Activated CD4-positive, alpha-beta T cell treated with anti-CD3 and anti-CD28 coated beads for 48 hours (primary cell): Measurements from ENCODE around the gene CCIN.
"Not testable (repeated sequence)": the region's sequence is repeated elsewhere in the genome, so short reads cannot be mapped to it uniquely, and the experiment has no call there.

Source experiments
- DNase-seq: peaks from one replicate; pipeline ENCODE4 v3.0.0-alpha.2; 2020

The CCIN gene

DNA sequence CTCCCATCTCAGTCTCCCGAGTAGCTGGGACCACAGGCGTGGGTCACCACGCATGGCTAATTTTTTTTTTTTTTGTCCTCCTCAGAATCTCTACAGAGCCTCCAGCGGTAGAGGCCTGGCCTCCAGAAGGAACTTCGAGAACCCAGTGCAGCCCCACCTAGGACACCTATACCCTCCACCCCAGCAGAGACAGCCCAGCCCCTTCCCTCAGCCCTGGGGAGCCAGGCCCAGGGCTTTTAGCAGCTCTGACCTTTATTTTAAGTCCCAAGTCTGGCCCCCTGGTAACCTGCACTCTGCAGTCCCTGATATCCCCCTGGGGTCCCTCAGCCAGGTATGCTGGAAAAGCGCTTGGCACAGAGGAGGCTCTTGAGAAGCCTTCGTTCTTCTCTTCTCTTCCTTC is 27.4 kb upstream of the CCIN start:
- no peak for DNase-seq

DNA sequence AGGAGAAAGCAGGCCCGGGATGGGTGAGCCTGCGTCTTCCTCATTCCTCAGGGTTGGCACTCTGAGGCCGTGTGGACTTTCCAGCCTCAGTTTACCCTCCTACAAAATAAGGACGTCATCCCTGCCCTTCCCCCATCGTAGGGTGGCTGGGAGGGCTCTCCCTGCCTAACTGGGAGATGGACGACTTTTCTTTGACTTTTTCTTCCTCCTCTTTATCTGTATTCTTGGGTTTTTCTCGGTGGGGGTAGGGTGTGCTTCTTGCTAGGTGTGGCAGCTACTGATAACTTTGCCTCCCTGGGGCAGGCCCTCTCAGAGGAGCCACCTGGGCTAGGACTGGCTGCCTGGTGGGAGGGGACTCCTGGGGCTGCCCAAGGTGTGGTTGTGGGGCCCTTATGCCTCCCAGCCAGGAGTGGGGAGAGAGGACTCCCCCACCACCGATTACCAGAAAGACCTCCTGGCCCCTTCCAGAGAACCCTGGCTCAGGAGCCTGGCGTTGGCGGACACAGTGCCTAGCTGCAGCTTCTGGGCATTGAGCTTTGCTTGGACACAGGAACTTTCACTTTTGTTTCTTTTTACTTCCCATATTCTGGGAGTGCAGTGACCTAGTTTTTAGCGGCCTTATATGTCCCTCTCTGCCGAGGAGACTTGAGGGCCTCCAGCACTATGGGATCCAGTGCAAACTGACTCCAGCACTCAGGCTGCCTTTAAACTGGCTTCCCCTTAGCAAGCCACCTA is 26.5 kb upstream of the CCIN start:
- no peak for DNase-seq

- no peak for DNase-seq
Observed at GRCh38 chr9:36143245-36143641, 25.9 kb upstream of the CCIN start.

GRCh38 chr9:36144309-36145232 is 24.6 kb upstream of the CCIN start:
- no peak for DNase-seq

- DNase-seq, result no peak
Observed at GRCh38 chr9:36145970-36146369, 23.2 kb upstream of the CCIN start.

GRCh38 chr9:36146651-36147050 is 22.5 kb upstream of the CCIN start:
- DNase-seq, result no peak

GRCh38 chr9:36147441-36148175 is 21.6 kb upstream of the CCIN start:
- DNase-seq, result no peak

DNA sequence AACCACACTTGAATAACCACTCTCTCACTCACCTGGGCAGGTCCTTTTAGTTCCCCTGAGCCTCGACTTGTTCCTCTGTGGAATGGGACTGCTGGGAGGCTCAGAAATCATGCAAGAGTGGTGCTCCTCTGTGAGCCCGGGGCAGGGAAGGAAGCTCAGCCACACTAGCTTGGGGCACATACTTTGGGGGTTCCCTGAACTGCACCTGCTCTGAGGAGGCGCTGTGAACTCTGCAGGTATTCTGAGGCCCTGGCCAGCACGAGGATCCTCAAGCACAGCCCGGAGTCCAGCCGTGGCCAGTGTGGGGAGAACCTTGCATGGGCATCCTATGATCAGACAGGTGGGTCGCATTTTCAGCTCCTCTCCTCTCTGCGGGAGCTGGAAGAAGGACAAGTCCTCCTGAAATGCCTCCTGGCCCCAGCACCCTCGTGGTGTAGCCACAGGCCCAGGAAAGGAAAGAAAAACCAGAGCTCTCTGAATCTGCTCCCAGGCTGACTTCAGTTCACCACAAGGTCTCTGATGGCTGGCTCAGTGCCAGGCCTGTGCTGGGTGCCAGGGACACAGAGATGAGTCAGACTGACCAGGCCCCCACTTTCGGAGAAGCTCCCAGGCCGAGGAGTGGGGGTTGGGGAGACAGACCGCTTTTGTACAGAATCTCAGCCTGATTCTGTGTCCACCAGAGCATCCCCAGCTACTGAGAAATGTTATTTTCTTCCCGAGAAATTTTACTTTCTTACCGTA is 20.7 kb upstream of the CCIN start:
- DNase-seq, result peak; percentile 78

DNA sequence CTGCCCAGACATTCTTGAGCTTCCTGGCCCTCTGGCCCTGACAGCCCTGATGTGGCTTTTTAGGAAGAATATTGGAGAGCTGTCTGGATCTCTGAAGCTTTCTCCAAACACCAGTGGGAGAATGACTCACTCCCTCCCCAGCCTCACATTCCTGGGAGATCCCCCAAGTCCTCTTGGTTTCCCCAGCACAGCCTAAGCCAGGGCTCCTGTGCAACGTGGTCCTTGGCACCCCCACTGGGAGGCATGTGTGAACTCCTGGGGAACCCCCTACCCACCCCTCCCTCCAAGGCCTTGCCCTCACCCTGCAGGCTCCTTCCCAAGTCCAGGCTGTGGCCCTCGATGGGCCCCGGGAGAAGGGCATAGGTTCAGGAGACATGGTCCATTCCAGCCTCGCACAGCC is 20.0 kb upstream of the CCIN start:
- DNase-seq, result no peak

DNA sequence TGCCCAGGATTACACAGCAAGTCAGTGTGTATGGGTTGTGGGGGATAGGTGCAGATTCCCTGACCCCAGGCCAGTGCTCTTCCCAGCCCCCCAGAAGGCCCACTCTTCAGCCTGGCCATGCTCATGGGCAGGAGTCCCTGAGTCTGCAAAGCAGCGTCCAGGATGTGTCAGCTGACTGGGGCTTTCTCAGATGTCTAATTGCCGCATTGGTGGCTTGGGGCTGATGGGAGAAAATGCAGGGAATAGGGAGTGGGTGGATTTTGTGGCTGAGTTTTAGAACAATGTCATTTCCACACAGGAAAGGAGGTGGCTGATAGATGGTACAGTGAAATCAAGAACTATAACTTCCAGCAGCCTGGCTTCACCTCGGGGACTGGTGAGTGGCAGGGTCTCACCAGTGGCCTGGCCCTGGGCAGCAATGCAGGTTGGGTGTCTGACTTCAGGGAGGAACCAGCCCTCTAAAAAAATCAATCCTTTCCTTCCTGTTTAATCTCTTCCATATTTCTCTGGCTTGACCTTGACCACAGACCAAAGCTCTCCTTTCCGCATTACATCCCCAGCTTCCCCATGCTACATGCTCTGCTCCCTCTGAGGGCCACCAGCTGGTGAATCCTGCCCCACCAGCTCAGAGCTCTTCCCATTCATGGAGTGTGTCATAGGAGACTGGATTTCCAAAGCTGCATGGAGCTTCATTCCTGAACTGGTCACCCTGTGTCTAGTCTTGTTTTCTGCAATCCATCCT is 18.4 kb upstream of the CCIN start:
- no peak for DNase-seq

- peak; percentile 90 for DNase-seq
Observed at GRCh38 chr9:36151316-36152210, 17.6 kb upstream of the CCIN start.

- DNase-seq, result no peak
Observed at GRCh38 chr9:36152741-36153438, 16.3 kb upstream of the CCIN start.

DNA sequence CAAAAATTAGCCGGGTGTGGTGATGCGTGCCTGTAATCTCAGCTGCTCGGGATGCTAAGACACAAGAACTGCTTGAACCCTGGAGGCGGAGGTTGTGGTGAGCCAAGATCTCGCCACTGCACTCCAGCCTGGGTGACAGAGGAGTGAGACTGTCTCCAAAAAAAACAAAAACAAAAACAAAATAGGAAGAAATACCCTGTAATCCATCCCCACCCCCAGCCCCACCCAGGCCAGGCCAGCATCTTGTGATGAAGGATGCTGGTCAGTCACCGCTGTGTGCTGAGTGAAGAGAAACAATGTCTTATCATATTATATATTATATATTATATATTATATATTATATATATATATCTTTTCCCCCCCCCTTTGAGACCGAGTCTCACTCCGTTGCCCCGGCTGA is 15.4 kb upstream of the CCIN start:
- no peak for DNase-seq

DNA sequence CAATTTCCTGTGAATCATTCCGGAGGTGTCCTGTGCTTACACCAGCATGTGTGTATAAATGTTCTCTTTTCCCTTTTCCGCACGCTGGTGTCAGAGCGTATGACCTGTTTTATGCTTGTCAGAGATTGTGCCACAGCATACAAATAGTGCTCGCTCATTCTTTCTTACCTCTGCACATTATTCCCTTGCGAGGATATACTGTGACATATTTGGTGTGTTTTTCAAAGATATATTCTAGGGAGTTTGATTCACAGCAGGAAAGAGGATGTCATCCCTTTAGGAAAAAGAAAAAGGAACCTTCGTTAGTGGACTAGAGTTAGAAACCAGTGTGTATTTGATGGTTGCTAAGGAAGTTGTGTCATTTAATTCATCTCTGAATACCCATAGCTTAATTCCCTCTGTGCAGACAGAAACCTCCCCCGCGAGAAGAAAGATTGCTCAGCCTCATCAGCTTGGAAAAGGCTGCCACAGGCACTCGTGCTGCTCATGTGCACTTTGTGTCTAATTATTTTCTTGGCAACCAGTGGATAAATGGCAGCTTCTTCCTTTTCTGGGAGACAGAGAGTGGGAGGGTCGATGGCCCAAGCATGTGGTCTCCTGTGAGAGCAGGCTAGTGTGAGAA is 14.7 kb upstream of the CCIN start:
- DNase-seq, result no peak

DNA sequence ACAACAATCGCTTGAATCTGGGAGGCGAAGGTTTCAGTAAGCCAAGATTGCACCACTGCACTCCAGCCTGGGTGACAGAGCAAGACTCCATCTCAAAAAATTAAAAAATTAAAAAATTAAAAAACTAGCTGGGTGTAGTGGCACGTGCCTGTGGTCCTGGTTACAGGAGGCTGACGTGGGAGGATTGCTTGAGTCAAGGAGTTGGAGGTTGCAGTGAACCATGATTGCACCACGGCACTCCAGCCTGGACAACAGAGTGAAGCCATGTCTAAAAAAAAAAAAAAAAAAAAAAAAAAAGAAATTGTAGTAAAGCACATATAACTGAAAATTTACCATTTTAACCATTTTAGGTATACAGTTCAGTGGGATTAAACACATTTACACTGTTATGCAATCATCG is 13.1 kb upstream of the CCIN start:
- no peak for DNase-seq

DNA sequence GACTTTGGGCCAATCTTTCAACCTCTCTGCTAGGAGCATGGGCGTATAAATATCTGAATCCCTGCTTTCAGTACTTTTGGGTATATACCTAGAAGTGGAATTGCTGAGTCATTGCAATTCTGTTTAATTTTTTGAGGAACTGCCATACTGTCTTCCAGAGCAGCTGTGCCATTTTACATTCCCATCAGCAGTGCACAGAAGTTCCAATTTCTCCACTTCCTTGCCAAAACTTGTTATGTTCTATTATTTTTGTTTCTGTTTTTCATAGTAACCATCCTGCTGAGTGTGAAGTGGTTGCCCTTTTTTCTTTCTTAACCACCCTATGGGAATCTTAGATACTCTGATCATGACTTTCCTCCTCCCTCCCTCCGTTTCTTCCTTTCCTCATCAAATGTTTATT is 11.1 kb upstream of the CCIN start:
- no peak for DNase-seq

- DNase-seq, result no peak
Observed at GRCh38 chr9:36158917-36159316, 10.3 kb upstream of the CCIN start.

GRCh38 chr9:36159509-36159908 is 9.7 kb upstream of the CCIN start:
- not testable (repeated sequence) for DNase-seq

- not testable (repeated sequence) for DNase-seq
Observed at GRCh38 chr9:36160126-36160525, 9.1 kb upstream of the CCIN start.

- no peak for DNase-seq
Observed at GRCh38 chr9:36161187-36161586, 8.0 kb upstream of the CCIN start.
